Prostate gland (tissue), 2 donors: ENCODE results near the gene ADAD2.

ENCODE experiments used
- POLR2A ChIP-seq: fragments of 450-650 bp; IDR thresholded peaks from one replicate; pipeline ENCODE4 v1.6.1; 2016; ENCODE audit warnings: antibody characterized with exemption, mild to moderate bottlenecking
- TF ChIP-seq, protein P1 (sequence below), 4 experiments: fragments of 200-600 bp in 2 of 4; fragments of 450-650 bp in 2 of 4; sonication (generic) in 2 of 4; IDR thresholded peaks; 1 replicate in 3 of 4; 2 replicates in 1 of 4; pipeline ENCODE4 v1.5.1; 2016 to 2019; ENCODE audit warnings: antibody characterized with exemption in 4 of 4, mild to moderate bottlenecking in 2 of 4, moderate library complexity in 2 of 4

DNA sequence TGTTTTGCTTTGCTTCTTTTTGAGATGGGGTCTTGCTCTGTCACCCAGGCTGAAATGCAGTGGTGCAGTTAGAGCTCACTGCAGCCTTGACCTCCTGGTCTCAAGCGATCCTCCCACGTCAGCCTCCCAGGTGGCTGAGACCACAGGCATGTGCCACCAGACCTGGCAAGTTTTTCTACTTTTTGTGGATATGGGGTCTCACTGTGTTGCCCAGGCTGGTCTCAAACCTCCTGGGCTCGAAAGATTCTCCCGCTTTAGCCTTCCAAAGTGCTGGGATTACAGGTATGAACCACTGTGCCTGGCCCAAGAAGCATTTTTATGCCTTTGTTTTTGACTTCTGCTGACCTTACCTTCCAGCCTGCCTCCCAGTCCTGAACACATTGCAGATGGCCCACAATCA lies 35.7 kb upstream of the ADAD2 start:
- TF ChIP-seq, protein P1, sequence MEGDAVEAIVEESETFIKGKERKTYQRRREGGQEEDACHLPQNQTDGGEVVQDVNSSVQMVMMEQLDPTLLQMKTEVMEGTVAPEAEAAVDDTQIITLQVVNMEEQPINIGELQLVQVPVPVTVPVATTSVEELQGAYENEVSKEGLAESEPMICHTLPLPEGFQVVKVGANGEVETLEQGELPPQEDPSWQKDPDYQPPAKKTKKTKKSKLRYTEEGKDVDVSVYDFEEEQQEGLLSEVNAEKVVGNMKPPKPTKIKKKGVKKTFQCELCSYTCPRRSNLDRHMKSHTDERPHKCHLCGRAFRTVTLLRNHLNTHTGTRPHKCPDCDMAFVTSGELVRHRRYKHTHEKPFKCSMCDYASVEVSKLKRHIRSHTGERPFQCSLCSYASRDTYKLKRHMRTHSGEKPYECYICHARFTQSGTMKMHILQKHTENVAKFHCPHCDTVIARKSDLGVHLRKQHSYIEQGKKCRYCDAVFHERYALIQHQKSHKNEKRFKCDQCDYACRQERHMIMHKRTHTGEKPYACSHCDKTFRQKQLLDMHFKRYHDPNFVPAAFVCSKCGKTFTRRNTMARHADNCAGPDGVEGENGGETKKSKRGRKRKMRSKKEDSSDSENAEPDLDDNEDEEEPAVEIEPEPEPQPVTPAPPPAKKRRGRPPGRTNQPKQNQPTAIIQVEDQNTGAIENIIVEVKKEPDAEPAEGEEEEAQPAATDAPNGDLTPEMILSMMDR (IDR thresholded peaks at IDR 0.05) = no peak
- no peak for TF ChIP-seq POLR2A
